SK-N-SH treated with all-trans-retinoic acid at 6 μM for 48 hours (cell line): ENCODE measurements around the gene LTBR.
"Not testable (repeated sequence)": the region's sequence is repeated elsewhere in the genome, so short reads cannot be mapped to it uniquely, and the experiment has no call there.

Experiments
- ATAC-seq: fragments of 200-7000 bp; cut with Tn5 transposase; 3 replicates; pipeline ENCODE4 v1.9.1; 2020; ENCODE audit warnings: mild to moderate bottlenecking, moderate library complexity
- BACH2 ChIP-seq: fragments of 250-450 bp; sonication (Bioruptor Pico); IDR thresholded peaks from 2 replicates; pipeline ENCODE4 v1.9.0; 2021; ENCODE audit warnings: mild to moderate bottlenecking, borderline replicate concordance
- CREB5 ChIP-seq: fragments of 250-450 bp; sonication (Bioruptor Pico); IDR thresholded peaks from 2 replicates; pipeline ENCODE4 v1.5.1; 2020; ENCODE audit warnings: low read depth, mild to moderate bottlenecking, moderate library complexity
- CSDC2 ChIP-seq: fragments of 250-450 bp; sonication (Bioruptor Pico); IDR thresholded peaks from 2 replicates; pipeline ENCODE4 v1.5.0; 2020; ENCODE audit warnings: mild to moderate bottlenecking, moderate library complexity
- CSRNP3 ChIP-seq: fragments of 250-450 bp; sonication (Bioruptor Pico); IDR thresholded peaks from 2 replicates; pipeline ENCODE4 v1.5.1; 2021; ENCODE audit warnings: mild to moderate bottlenecking, moderate library complexity
- GLIS3 ChIP-seq: fragments of 250-450 bp; sonication (Bioruptor Pico); IDR thresholded peaks from 2 replicates; pipeline ENCODE4 v1.5.0; 2020; ENCODE audit warnings: mild to moderate bottlenecking, moderate library complexity
- ISL1 ChIP-seq: fragments of 250-450 bp; sonication (Bioruptor Pico); IDR thresholded peaks from 2 replicates; pipeline ENCODE4 v2.1.2; 2022; ENCODE audit warnings: mild to moderate bottlenecking, moderate library complexity
- OSR1 ChIP-seq: fragments of 250-450 bp; sonication (Bioruptor Pico); IDR thresholded peaks from 2 replicates; pipeline ENCODE4 v1.8.0; 2022; ENCODE audit warnings: moderate library complexity, mild to moderate bottlenecking, inconsistent platforms
- PATZ1 ChIP-seq: fragments of 250-450 bp; sonication (Bioruptor Pico); IDR thresholded peaks from 2 replicates; pipeline ENCODE4 v1.8.0; 2020; ENCODE audit warnings: mild to moderate bottlenecking, moderate library complexity, borderline replicate concordance
- POU6F1 ChIP-seq: fragments of 250-450 bp; sonication (Bioruptor Pico); IDR thresholded peaks from 2 replicates; pipeline ENCODE4 v1.8.0; 2021; ENCODE audit warnings: low read depth, mild to moderate bottlenecking, moderate library complexity, borderline replicate concordance
- PPARA ChIP-seq: fragments of 250-450 bp; sonication (Bioruptor Pico); IDR thresholded peaks from 2 replicates; pipeline ENCODE4 v1.5.0; 2020; ENCODE audit warnings: mild to moderate bottlenecking, borderline replicate concordance
- RARB ChIP-seq: fragments of 250-450 bp; sonication (Bioruptor Pico); IDR thresholded peaks from 2 replicates; pipeline ENCODE4 v1.8.0; 2021; ENCODE audit warnings: mild to moderate bottlenecking, moderate library complexity
- SNAI2 ChIP-seq: fragments of 250-450 bp; sonication (Bioruptor Pico); IDR thresholded peaks from 2 replicates; pipeline ENCODE4 v1.5.0; 2020; ENCODE audit warnings: mild to moderate bottlenecking, moderate library complexity
- TCF4 ChIP-seq: fragments of 250-450 bp; sonication (Bioruptor Pico); IDR thresholded peaks from 2 replicates; pipeline ENCODE4 v1.8.0; 2021; ENCODE audit warnings: mild to moderate bottlenecking, moderate library complexity, borderline replicate concordance
- TOX ChIP-seq: fragments of 250-450 bp; sonication (Bioruptor Pico); IDR thresholded peaks from 2 replicates; pipeline ENCODE4 v1.8.0; 2021; ENCODE audit warnings: mild to moderate bottlenecking, moderate library complexity, borderline replicate concordance
- ZC3H10 ChIP-seq: fragments of 250-450 bp; sonication (Bioruptor Pico); IDR thresholded peaks from 2 replicates; pipeline ENCODE4 v1.5.1; 2021; ENCODE audit warnings: mild to moderate bottlenecking, moderate library complexity
- ZFP3 ChIP-seq: fragments of 250-450 bp; sonication (Bioruptor Pico); IDR thresholded peaks from 2 replicates; pipeline ENCODE4 v1.5.0; 2020; ENCODE audit warnings: mild to moderate bottlenecking, moderate library complexity
- ZFP30 ChIP-seq: fragments of 450-650 bp; formaldehyde crosslinking; IDR thresholded peaks from 2 replicates; pipeline ENCODE4 v1.5.0; 2022; ENCODE audit warnings: mild to moderate bottlenecking, moderate library complexity
- ZNF565 ChIP-seq: fragments of 450-650 bp; formaldehyde crosslinking; conservative IDR thresholded peaks from 2 replicates; pipeline ENCODE4 v1.5.0; 2020; ENCODE audit warnings: low read depth, mild to moderate bottlenecking, moderate library complexity
- ZNF70 ChIP-seq: fragments of 450-650 bp; formaldehyde crosslinking; IDR thresholded peaks from 2 replicates; pipeline ENCODE4 v1.5.0; 2020; ENCODE audit warnings: mild to moderate bottlenecking, moderate library complexity
- ZNF8 ChIP-seq: fragments of 450-650 bp; formaldehyde crosslinking; IDR thresholded peaks from 2 replicates; pipeline ENCODE4 v1.5.0; 2020; ENCODE audit warnings: mild to moderate bottlenecking, moderate library complexity

Gene LTBR

GRCh38 chr12:6341417-6342139, 42.4 kb upstream of the LTBR start, which contains the start of gene TNFRSF1A:
TSS of gene TNFRSF1A (minus strand) at chr12:6342076. CDS start at chr12:6341814, 262 bp downstream.
- ATAC-seq, result peak; percentile 79
- TF ChIP-seq CSDC2 (CRISPR knock-in tag) (no peak), ISL1 (CRISPR knock-in tag) (no peak), ZFP3 (CRISPR knock-in tag) (no peak), BACH2 (CRISPR knock-in tag) (no peak), OSR1 (no peak), RARB (CRISPR knock-in tag) (no peak), CSRNP3 (CRISPR knock-in tag) (no peak), ZNF70 (CRISPR knock-in tag) (no peak), PPARA (no peak), ZNF565 (no peak)

GRCh38 chr12:6342140-6342889, 41.6 kb upstream of the LTBR start:
- ATAC-seq, result peak; percentile 2; the same call in 1 of the 3 replicates
- no peak for TF ChIP-seq ZC3H10 (CRISPR knock-in tag)
- no peak for TF ChIP-seq CSRNP3 (CRISPR knock-in tag)
- TF ChIP-seq ZNF70 (CRISPR knock-in tag), result no peak
- TF ChIP-seq ZFP30 (CRISPR knock-in tag), result no peak
- no peak for TF ChIP-seq GLIS3 (CRISPR knock-in tag)
- no peak for TF ChIP-seq ZNF8 (CRISPR knock-in tag)
- no peak for TF ChIP-seq PPARA
- TF ChIP-seq BACH2 (CRISPR knock-in tag), result no peak
- no peak for TF ChIP-seq TCF4 (CRISPR knock-in tag)
- TF ChIP-seq SNAI2 (CRISPR knock-in tag), result no peak
- no peak for TF ChIP-seq ISL1 (CRISPR knock-in tag)
- no peak for TF ChIP-seq POU6F1
- TF ChIP-seq TOX, result no peak
- TF ChIP-seq ZFP3 (CRISPR knock-in tag), result no peak
- no peak for TF ChIP-seq ZNF565
- TF ChIP-seq, all 23 proteins: peak for 0

GRCh38 chr12:6343518-6343917, 40.4 kb upstream of the LTBR start:
- no peak for ATAC-seq
- TF ChIP-seq OSR1 (no peak), CREB5 (CRISPR knock-in tag) (no peak), RARB (CRISPR knock-in tag) (no peak), BACH2 (CRISPR knock-in tag) (no peak), CSRNP3 (CRISPR knock-in tag) (no peak), PPARA (no peak), GLIS3 (CRISPR knock-in tag) (no peak), ZFP3 (CRISPR knock-in tag) (no peak), PATZ1 (CRISPR knock-in tag) (no peak), SNAI2 (CRISPR knock-in tag) (no peak), ZNF70 (CRISPR knock-in tag) (no peak), TCF4 (CRISPR knock-in tag) (no peak), ZNF565 (no peak), POU6F1 (no peak), TOX (no peak), ISL1 (CRISPR knock-in tag) (no peak), CSDC2 (CRISPR knock-in tag) (no peak)

GRCh38 chr12:6344101-6344660, 39.8 kb upstream of the LTBR start:
- not testable (repeated sequence) for ATAC-seq
